Vagina (tissue), 2 donors: ENCODE results near the gene FTHL17.

Source experiments
- POLR2AphosphoS5 ChIP-seq, 2 donors: sonication (generic); formaldehyde crosslinking; IDR thresholded peaks; one replicate each; pipeline ENCODE4 v1.9.0; 2017; ENCODE audit warnings: antibody characterized with exemption in 2 of 2, mild to moderate bottlenecking in 2 of 2, low read depth in 1 of 2; ENCODE audit not compliant: insufficient read depth in 1 of 2
- TF ChIP-seq, protein P1 (sequence below), 3 experiments: fragments of 450-650 bp in 2 of 3; fragments of 200-600 bp in 1 of 3; sonication (generic) in 1 of 3; IDR thresholded peaks; one replicate each; pipeline ENCODE4 v1.5.1; 2017 to 2019; ENCODE audit warnings: antibody characterized with exemption in 3 of 3, mild to moderate bottlenecking in 2 of 3, moderate library complexity in 2 of 3

DNA sequence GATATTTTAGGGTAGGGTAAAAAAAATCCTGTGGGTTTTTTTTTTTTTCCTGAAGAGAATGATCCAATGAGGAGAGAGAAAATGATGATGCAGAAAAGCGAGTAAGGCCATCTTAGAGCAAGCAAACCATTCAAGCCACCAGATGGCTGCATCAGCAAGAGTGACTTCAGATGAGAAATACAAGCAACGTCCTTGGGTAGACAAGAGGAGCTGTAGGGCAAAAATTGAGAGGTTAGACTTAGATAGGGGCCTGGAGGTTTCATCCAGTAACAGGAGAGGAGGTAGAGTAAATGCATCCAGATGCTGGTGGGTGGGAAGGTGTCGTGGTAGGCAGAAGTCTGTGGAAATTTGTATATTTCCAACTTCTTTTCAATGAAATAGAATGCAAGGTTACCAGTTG is 14.6 kb downstream of the FTHL17 start:
- TF ChIP-seq, protein P1, sequence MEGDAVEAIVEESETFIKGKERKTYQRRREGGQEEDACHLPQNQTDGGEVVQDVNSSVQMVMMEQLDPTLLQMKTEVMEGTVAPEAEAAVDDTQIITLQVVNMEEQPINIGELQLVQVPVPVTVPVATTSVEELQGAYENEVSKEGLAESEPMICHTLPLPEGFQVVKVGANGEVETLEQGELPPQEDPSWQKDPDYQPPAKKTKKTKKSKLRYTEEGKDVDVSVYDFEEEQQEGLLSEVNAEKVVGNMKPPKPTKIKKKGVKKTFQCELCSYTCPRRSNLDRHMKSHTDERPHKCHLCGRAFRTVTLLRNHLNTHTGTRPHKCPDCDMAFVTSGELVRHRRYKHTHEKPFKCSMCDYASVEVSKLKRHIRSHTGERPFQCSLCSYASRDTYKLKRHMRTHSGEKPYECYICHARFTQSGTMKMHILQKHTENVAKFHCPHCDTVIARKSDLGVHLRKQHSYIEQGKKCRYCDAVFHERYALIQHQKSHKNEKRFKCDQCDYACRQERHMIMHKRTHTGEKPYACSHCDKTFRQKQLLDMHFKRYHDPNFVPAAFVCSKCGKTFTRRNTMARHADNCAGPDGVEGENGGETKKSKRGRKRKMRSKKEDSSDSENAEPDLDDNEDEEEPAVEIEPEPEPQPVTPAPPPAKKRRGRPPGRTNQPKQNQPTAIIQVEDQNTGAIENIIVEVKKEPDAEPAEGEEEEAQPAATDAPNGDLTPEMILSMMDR (IDR thresholded peaks at IDR 0.05) = no peak
- no peak for TF ChIP-seq POLR2AphosphoS5 (IDR thresholded peaks at IDR 0.05; ENCODE audit: insufficient read depth in 1 of 2, low read depth in 1 of 2)
